Endothelial cell of umbilical vein (primary cell): ENCODE results near the gene PEX3. TPM values are rescaled to one million over a fixed set of nuclear protein-coding genes. Genes with fewer than 3 reads are reported as not detected.

ENCODE experiments used
- BruUV-seq: library from RNA; stranded (reverse); fragments of 400-500 nt; replicated peaks from 2 replicates; lab custom pipeline; 2021; lab: Mats Ljungman, UMichigan
- CTCF ChIA-PET: fragments of 300-600, 350-600 bp; sonication (Branson Sonifier 250); formaldehyde crosslinking; loops from one replicate; lab custom pipeline; 2021; ENCODE audit warnings: antibody characterized with exemption, inconsistent platforms; lab: Charles Lee
- POLR2A ChIA-PET: fragments of 300-600, 350-600 bp; sonication (Branson Sonifier 250); formaldehyde crosslinking; loops from one replicate; lab custom pipeline; 2021; ENCODE audit warnings: antibody characterized with exemption, inconsistent platforms; lab: Charles Lee
- DNase-seq: peaks from one replicate; pipeline ENCODE4 v3.0.0-alpha.2; 2011; ENCODE audit warnings: low read depth, low spot score
- FAIRE-seq: peaks from 2 replicates; lab custom pipeline; 2011; peaks lifted over from hg19 to GRCh38; lab: Jason Lieb, UNC
- H2AFZ ChIP-seq: 2 replicates; pipeline ENCODE4 v1.6.0; 2012; ENCODE audit warnings: low read depth, low read length, control low read depth, inconsistent platforms
- H3K27ac ChIP-seq: 2 replicates; pipeline ENCODE4 v1.5.1; 2011; ENCODE audit warnings: low read depth, mild to moderate bottlenecking, control low read depth, low read length, moderate library complexity; ENCODE audit not compliant: insufficient read depth
- H3K27me3 ChIP-seq, 2 experiments: 2 replicates each; pipeline versions ENCODE4 v1.6.0 to v1.6.1; 2011; ENCODE audit warnings: low read length in 2 of 2, mixed read lengths in 1 of 2; ENCODE audit not compliant: control insufficient read depth in 2 of 2, insufficient read depth in 2 of 2
- H3K36me3 ChIP-seq, 2 experiments: 2 replicates in 1 of 2; 3 replicates in 1 of 2; pipeline ENCODE4 v1.5.1; 2011; ENCODE audit warnings: low read length in 2 of 2, mild to moderate bottlenecking in 1 of 2, moderate library complexity in 1 of 2; ENCODE audit not compliant: control insufficient read depth in 2 of 2, insufficient read depth in 2 of 2; ENCODE audit errors: extremely low read depth in 1 of 2
- H3K4me1 ChIP-seq: 3 replicates; pipeline ENCODE4 v1.5.1; 2011; ENCODE audit warnings: mild to moderate bottlenecking, low read length; ENCODE audit not compliant: control insufficient read depth, insufficient read depth; ENCODE audit errors: extremely low read depth
- H3K4me2 ChIP-seq: 2 replicates; pipeline ENCODE4 v1.6.1; 2011; ENCODE audit warnings: low read length, control low read depth, mixed read lengths; ENCODE audit not compliant: insufficient read depth
- H3K4me3 ChIP-seq, 3 experiments: fragments of 200-600 bp in 1 of 3; sonication (generic), shearing (Covaris generic) in 1 of 3; replicated peaks in 1 of 3; 2 replicates each; pipeline ENCODE4 v1.5.1; 2011 to 2016; ENCODE audit warnings: control low read depth in 3 of 3, low read length in 3 of 3, mild to moderate bottlenecking in 2 of 3, inconsistent platforms in 1 of 3, low read depth in 1 of 3, moderate library complexity in 1 of 3; ENCODE audit not compliant: insufficient read depth in 1 of 3
- H3K79me2 ChIP-seq: 2 replicates; pipeline ENCODE4 v1.6.0; 2012; ENCODE audit warnings: low read length, inconsistent platforms; ENCODE audit not compliant: control insufficient read depth, insufficient read depth
- H3K9ac ChIP-seq: replicated peaks from 2 replicates; pipeline ENCODE3; 2011; ENCODE audit warnings: low read length, control low read depth; ENCODE audit not compliant: insufficient read depth; ENCODE audit errors: extremely low read depth
- H3K9me1 ChIP-seq: replicated peaks from 3 replicates; pipeline ENCODE4 v1.6.0; 2011; ENCODE audit warnings: mild to moderate bottlenecking, low read length; ENCODE audit not compliant: control insufficient read depth, insufficient read depth; ENCODE audit errors: extremely low read depth
- H3K9me3 ChIP-seq: replicated peaks from 2 replicates; pipeline ENCODE4 v1.5.1; 2012; ENCODE audit warnings: low read length, inconsistent platforms; ENCODE audit not compliant: control insufficient read depth, insufficient read depth
- H4K20me1 ChIP-seq: replicated peaks from 2 replicates; pipeline ENCODE3; 2011; ENCODE audit warnings: mild to moderate bottlenecking, low read length; ENCODE audit not compliant: control insufficient read depth, insufficient read depth; ENCODE audit errors: extremely low read depth
- CTCF ChIP-seq, 2 donors: IDR thresholded peaks; 1 replicate in 1 of 2; 2 replicates in 1 of 2; pipeline ENCODE4 v1.5.1; 2011; ENCODE audit warnings: low read length in 2 of 2, mild to moderate bottlenecking in 2 of 2, moderate library complexity in 2 of 2, control low read depth in 1 of 2, inconsistent platforms in 1 of 2, low read depth in 1 of 2; ENCODE audit not compliant: insufficient read depth in 1 of 2; ENCODE audit errors: extremely low read depth in 1 of 2
- EZH2 ChIP-seq: IDR thresholded peaks from 2 replicates; pipeline ENCODE4 v1.6.1; 2012; ENCODE audit warnings: borderline replicate concordance, low read depth, mild to moderate bottlenecking, moderate library complexity, low read length, inconsistent platforms; ENCODE audit not compliant: severe bottlenecking
- FOS ChIP-seq: IDR thresholded peaks from 2 replicates; pipeline ENCODE4 v1.6.1; 2011; ENCODE audit warnings: mild to moderate bottlenecking, low read length, moderate library complexity, borderline replicate concordance; ENCODE audit not compliant: insufficient read depth
- JUN ChIP-seq: IDR thresholded peaks from 2 replicates; pipeline ENCODE4 v1.6.1; 2011; ENCODE audit warnings: borderline replicate concordance, low read depth; ENCODE audit not compliant: insufficient read length, insufficient read depth
- MAX ChIP-seq: IDR thresholded peaks from 2 replicates; pipeline ENCODE4 v1.6.1; 2011; ENCODE audit not compliant: insufficient read depth, insufficient read length
- MYC ChIP-seq: IDR thresholded peaks from one replicate; pipeline ENCODE4 v1.6.1; 2011; ENCODE audit warnings: mild to moderate bottlenecking, low read depth, low read length
- POLR2A ChIP-seq: IDR thresholded peaks from 2 replicates; pipeline ENCODE4 v1.6.1; 2012; ENCODE audit warnings: low read depth, mild to moderate bottlenecking, control low read depth, low read length
- POLR2AphosphoS5 ChIP-seq: IDR thresholded peaks from 2 replicates; pipeline ENCODE4 v1.6.1; 2012; ENCODE audit warnings: low read depth, mild to moderate bottlenecking, control low read depth, low read length, moderate library complexity; ENCODE audit not compliant: insufficient read depth
- dilution Hi-C: fragments of 300-500 bp; cut with MboI; formaldehyde crosslinking; loops from one replicate; pipeline ENCODE4 v1.15.0; 2019; ENCODE audit warnings: low sequenced_read_pairs; ENCODE audit not compliant: extremely low pct_ligation_motif_present
- intact Hi-C: fragments of 100-400 bp; cut with micrococcal nuclease; formaldehyde crosslinking; loops from one replicate; pipeline ENCODE4 v1.10.0; 2022
- polyA plus RNA-seq, 4 experiments: library from polyadenylated mRNA; depleted of rRNA in 3 of 4; stranded (reverse) in 3 of 4; unstranded in 1 of 4; fragments of >200 nt; gene quantifications; 2 replicates each; pipeline versions ENCODE4 v1.2.1 to v1.2.3, GENCODE V29; 2011 to 2012; ENCODE audit warnings: missing spikeins in 1 of 4
- total RNA-seq: library from RNA; stranded (reverse); gene quantifications from 2 replicates; pipeline ENCODE4 v1.2.3, GENCODE V29; 2021

PEX3 gene
- total and polyA plus RNA-seq, 2 donors (not counting 3 experiments of a cell fraction or from before 2014, with no cell fraction given) = 8.7 to 21.7 TPM

GRCh38 chr6:143513410-143513809, 62.8 kb downstream of the PEX3 start:
- Histone ChIP-seq H3K4me3 (no peak overlapping the region), H3K4me1 (peaks cover 18% of the 10 kb centered on the region), H3K27me3 (peaks cover 10 to 21% of the 10 kb centered on the region in 2 experiments), H3K9ac (no peak overlapping the region), H3K36me3 (no peaks in the 10 kb centered on the region), H3K9me1 (no peaks in the 10 kb centered on the region), H4K20me1 (no peaks in the 10 kb centered on the region), H3K79me2 (peaks cover 8% of the 10 kb centered on the region), H3K27ac (no peak overlapping the region), H2AFZ (no peak overlapping the region), H3K9me3 (no peaks in the 10 kb centered on the region), H3K4me2 (no peak overlapping the region)
- dilution Hi-C loops = no loop called here
- intact Hi-C loops = loop anchor here (1.0 to 5.0 kb wide), 2 partner anchors 159 to 500 kb away; no protein-coding TSS in a partner anchor
- FAIRE-seq (no peak), DNase-seq (no peak)
- ChIA-PET POLR2A (no interaction called here), CTCF (interaction anchor here (1.1 to 3.2 kb wide), 6 partner anchors 9 to 500 kb away, joined by 3 to 22 read pairs (median 8); no protein-coding TSS in a partner anchor)
- TF ChIP-seq FOS (no peak), MYC (no peak), JUN (no peak), MAX (no peak), EZH2 (no peak), POLR2A (no peak), CTCF (IDR thresholded peaks at IDR 0.05; ENCODE audit: extremely low read depth in 1 of 2, insufficient read depth in 1 of 2, low read depth in 1 of 2, low read length in 2 of 2) (peak in 1 of 2 donors; percentile 30), POLR2AphosphoS5 (no peak)
- no TSS peak for BruUV-seq
